ENCODE data around the gene CELSR1.

Gene CELSR1

GRCh38 chr22:46464701-46465344 is 72.6 kb downstream of the CELSR1 start:
- TF ChIP-seq, protein P1, sequence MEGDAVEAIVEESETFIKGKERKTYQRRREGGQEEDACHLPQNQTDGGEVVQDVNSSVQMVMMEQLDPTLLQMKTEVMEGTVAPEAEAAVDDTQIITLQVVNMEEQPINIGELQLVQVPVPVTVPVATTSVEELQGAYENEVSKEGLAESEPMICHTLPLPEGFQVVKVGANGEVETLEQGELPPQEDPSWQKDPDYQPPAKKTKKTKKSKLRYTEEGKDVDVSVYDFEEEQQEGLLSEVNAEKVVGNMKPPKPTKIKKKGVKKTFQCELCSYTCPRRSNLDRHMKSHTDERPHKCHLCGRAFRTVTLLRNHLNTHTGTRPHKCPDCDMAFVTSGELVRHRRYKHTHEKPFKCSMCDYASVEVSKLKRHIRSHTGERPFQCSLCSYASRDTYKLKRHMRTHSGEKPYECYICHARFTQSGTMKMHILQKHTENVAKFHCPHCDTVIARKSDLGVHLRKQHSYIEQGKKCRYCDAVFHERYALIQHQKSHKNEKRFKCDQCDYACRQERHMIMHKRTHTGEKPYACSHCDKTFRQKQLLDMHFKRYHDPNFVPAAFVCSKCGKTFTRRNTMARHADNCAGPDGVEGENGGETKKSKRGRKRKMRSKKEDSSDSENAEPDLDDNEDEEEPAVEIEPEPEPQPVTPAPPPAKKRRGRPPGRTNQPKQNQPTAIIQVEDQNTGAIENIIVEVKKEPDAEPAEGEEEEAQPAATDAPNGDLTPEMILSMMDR (IDR thresholded peaks at IDR 0.05; ENCODE audit: low read depth, low read length): no peak
- TF ChIP-seq EZH2phosphoT487 (IDR thresholded peaks at IDR 0.05; ENCODE audit: low read depth): no peak
- Histone ChIP-seq H3K27me3 (ENCODE audit: low read depth, low read length) (peaks cover 21% of the 10 kb centered on the region), H3K36me3 (replicated peaks; ENCODE audit: low read depth, low read length) (no peaks in the 10 kb centered on the region), H3K4me1 (ENCODE audit: low read length) (no peaks in the 10 kb centered on the region), H3K4me3 (ENCODE audit: low read length) (no peak overlapping the region), H3K27ac (ENCODE audit: low read length) (no peak overlapping the region), H3K79me2 (ENCODE audit: low read length) (no peaks in the 10 kb centered on the region), H3K4me2 (ENCODE audit: low read length) (no peak overlapping the region), H3K9me3 (ENCODE audit: insufficient read depth, low read length) (no peaks in the 10 kb centered on the region), H3K9ac (ENCODE audit: low read length) (no peak overlapping the region), H4K20me1 (ENCODE audit: insufficient read depth, low read length) (no peaks in the 10 kb centered on the region), H2AFZ (ENCODE audit: low read depth, low read length) (no peak overlapping the region)

GRCh38 chr22:46464296-46464695 is 73.1 kb downstream of the CELSR1 start:
- Histone ChIP-seq H3K4me3 (ENCODE audit: low read length) (no peak overlapping the region), H3K4me2 (ENCODE audit: low read length) (no peak overlapping the region), H3K9me3 (ENCODE audit: insufficient read depth, low read length) (no peaks in the 10 kb centered on the region), H2AFZ (ENCODE audit: low read depth, low read length) (no peak overlapping the region), H4K20me1 (ENCODE audit: insufficient read depth, low read length) (no peaks in the 10 kb centered on the region), H3K79me2 (ENCODE audit: low read length) (no peaks in the 10 kb centered on the region), H3K4me1 (ENCODE audit: low read length) (no peaks in the 10 kb centered on the region), H3K36me3 (replicated peaks; ENCODE audit: low read depth, low read length) (no peaks in the 10 kb centered on the region), H3K27ac (ENCODE audit: low read length) (no peak overlapping the region), H3K9ac (ENCODE audit: low read length) (no peak overlapping the region), H3K27me3 (ENCODE audit: low read depth, low read length) (peaks cover 26% of the 10 kb centered on the region)
- TF ChIP-seq, protein P1 (IDR thresholded peaks at IDR 0.05; ENCODE audit: low read depth, low read length): no peak

- Histone ChIP-seq H4K20me1 (ENCODE audit: insufficient read depth, low read length) (no peaks in the 10 kb centered on the region), H3K9me3 (ENCODE audit: insufficient read depth, low read length) (no peaks in the 10 kb centered on the region), H3K27me3 (ENCODE audit: low read depth, low read length) (peaks cover 28% of the 10 kb centered on the region), H3K9ac (ENCODE audit: low read length) (no peak overlapping the region), H3K27ac (ENCODE audit: low read length) (no peak overlapping the region), H3K79me2 (ENCODE audit: low read length) (no peaks in the 10 kb centered on the region), H3K4me3 (ENCODE audit: low read length) (no peak overlapping the region), H3K36me3 (replicated peaks; ENCODE audit: low read depth, low read length) (no peaks in the 10 kb centered on the region), H2AFZ (ENCODE audit: low read depth, low read length) (no peak overlapping the region), H3K4me1 (ENCODE audit: low read length) (no peaks in the 10 kb centered on the region), H3K4me2 (ENCODE audit: low read length) (no peak overlapping the region)
- TF ChIP-seq, protein P1 (IDR thresholded peaks at IDR 0.05; ENCODE audit: low read depth, low read length): no peak
- no peak for TF ChIP-seq EZH2phosphoT487 (IDR thresholded peaks at IDR 0.05; ENCODE audit: low read depth)
Observed at GRCh38 chr22:46463435-46464227, 73.8 kb downstream of the CELSR1 start.

DNA sequence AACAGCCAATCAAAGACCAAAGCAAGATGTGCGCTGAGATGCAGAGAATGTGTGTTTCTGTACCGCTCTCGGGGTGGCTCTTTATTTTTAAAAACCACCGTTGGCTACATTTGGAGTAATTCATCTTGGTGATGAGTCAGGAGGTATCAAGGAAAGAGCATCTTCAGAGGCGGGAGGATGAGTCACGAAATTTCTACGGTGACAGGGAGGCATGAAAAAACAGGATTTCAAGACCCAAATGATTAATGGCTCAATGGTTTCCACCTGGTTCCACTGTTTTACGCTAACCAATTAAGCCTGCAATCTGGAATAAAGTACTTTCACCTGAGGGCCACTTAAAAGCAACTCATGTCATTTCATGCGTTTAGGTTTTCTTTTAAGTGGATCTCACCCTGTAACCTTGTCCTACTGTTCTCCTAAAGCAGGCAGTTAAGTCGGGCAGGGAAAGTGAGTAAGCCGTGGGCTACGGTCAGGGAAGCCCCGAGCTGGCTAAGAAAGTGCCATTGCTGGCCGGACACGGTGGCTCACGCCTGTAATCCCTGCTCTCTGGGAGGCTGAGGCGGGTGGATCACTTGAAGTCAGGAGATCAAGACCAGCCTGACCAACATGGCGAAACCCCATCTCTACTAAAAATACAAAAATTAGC is 74.6 kb downstream of the CELSR1 start:
- H3K27me3 ChIP-seq (ENCODE audit: low read depth, low read length): peaks cover 34% of the 10 kb centered on the region
- no peaks in the 10 kb centered on the region for H3K9me3 ChIP-seq (ENCODE audit: insufficient read depth, low read length)
- no peaks in the 10 kb centered on the region for H3K79me2 ChIP-seq (ENCODE audit: low read length)
- no peak overlapping the region for H3K4me2 ChIP-seq (ENCODE audit: low read length)
- no peak overlapping the region for H2AFZ ChIP-seq (ENCODE audit: low read depth, low read length)
- no peaks in the 10 kb centered on the region for H3K4me1 ChIP-seq (ENCODE audit: low read length)
- H3K36me3 ChIP-seq (replicated peaks; ENCODE audit: low read depth, low read length): no peaks in the 10 kb centered on the region
- no peaks in the 10 kb centered on the region for H4K20me1 ChIP-seq (ENCODE audit: insufficient read depth, low read length)
- no peak overlapping the region for H3K27ac ChIP-seq (ENCODE audit: low read length)
- no peak overlapping the region for H3K4me3 ChIP-seq (ENCODE audit: low read length)
- H3K9ac ChIP-seq (ENCODE audit: low read length): no peak overlapping the region
- TF ChIP-seq EZH2phosphoT487 (IDR thresholded peaks at IDR 0.05; ENCODE audit: low read depth): no peak
- TF ChIP-seq, protein P1 (IDR thresholded peaks at IDR 0.05; ENCODE audit: low read depth, low read length): no peak

Data from OCI-LY3 (cell line).